Mammary epithelial cell (primary cell): ENCODE data around the gene RIPK4.

ENCODE experiments used
- EZH2 ChIP-seq: IDR thresholded peaks from 2 replicates; pipeline ENCODE4 v1.6.1; 2012; ENCODE audit warnings: low read length, inconsistent platforms, borderline replicate concordance
- TF ChIP-seq, protein P1 (sequence below), 2 donors: IDR thresholded peaks in 1 of 2; conservative IDR thresholded peaks in 1 of 2; 2 replicates each; pipeline ENCODE4 v1.5.1; 2011 to 2012; ENCODE audit warnings: inconsistent platforms in 2 of 2, low read length in 2 of 2, mild to moderate bottlenecking in 2 of 2, control low read depth in 1 of 2, low read depth in 1 of 2; ENCODE audit not compliant: insufficient read depth in 1 of 2; ENCODE audit errors: extremely low read depth in 1 of 2

DNA sequence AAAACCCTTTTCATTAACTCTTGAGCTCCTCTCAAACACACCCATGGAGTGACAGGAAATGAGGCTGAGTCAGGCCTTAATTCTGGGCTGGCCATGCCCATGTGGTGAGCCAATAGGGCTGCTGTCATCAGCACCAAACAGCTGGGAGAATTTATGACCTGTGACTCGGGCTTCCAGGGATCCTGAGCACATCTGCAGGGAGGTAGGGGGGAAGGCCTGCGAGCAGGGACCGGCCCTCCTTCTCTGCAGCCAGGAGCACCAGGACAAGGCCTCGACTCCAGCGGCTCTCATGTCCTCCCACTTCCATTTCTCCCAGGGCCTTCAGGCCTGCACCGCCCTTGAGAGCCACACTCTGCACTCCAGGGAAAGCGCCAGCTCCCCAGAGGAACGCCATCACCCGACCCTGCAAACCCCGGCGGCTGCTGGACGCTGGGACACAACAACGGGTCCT lies 14.6 kb downstream of the RIPK4 start:
- TF ChIP-seq, protein P1, sequence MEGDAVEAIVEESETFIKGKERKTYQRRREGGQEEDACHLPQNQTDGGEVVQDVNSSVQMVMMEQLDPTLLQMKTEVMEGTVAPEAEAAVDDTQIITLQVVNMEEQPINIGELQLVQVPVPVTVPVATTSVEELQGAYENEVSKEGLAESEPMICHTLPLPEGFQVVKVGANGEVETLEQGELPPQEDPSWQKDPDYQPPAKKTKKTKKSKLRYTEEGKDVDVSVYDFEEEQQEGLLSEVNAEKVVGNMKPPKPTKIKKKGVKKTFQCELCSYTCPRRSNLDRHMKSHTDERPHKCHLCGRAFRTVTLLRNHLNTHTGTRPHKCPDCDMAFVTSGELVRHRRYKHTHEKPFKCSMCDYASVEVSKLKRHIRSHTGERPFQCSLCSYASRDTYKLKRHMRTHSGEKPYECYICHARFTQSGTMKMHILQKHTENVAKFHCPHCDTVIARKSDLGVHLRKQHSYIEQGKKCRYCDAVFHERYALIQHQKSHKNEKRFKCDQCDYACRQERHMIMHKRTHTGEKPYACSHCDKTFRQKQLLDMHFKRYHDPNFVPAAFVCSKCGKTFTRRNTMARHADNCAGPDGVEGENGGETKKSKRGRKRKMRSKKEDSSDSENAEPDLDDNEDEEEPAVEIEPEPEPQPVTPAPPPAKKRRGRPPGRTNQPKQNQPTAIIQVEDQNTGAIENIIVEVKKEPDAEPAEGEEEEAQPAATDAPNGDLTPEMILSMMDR (conservative IDR thresholded peaks at IDR 0.05 in 1 of 2, IDR thresholded peaks at IDR 0.05 in 1 of 2; ENCODE audit: extremely low read depth in 1 of 2, insufficient read depth in 1 of 2, low read depth in 1 of 2, low read length in 2 of 2): no peak
- TF ChIP-seq EZH2: no peak
